ENCODE measurements around the gene BOLA2B.

GRCh38 chr16:30173054-30173453, 20.4 kb downstream of the BOLA2B start:
- TF ChIP-seq, protein P1, sequence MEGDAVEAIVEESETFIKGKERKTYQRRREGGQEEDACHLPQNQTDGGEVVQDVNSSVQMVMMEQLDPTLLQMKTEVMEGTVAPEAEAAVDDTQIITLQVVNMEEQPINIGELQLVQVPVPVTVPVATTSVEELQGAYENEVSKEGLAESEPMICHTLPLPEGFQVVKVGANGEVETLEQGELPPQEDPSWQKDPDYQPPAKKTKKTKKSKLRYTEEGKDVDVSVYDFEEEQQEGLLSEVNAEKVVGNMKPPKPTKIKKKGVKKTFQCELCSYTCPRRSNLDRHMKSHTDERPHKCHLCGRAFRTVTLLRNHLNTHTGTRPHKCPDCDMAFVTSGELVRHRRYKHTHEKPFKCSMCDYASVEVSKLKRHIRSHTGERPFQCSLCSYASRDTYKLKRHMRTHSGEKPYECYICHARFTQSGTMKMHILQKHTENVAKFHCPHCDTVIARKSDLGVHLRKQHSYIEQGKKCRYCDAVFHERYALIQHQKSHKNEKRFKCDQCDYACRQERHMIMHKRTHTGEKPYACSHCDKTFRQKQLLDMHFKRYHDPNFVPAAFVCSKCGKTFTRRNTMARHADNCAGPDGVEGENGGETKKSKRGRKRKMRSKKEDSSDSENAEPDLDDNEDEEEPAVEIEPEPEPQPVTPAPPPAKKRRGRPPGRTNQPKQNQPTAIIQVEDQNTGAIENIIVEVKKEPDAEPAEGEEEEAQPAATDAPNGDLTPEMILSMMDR (IDR thresholded peaks at IDR 0.05; ENCODE audit: low read depth, low read length, poor library complexity, severe bottlenecking): no peak
- TF ChIP-seq EZH2phosphoT487 (IDR thresholded peaks at IDR 0.05; ENCODE audit: borderline replicate concordance, low read length): no peak

Data from DOHH2 (cell line).